Smooth muscle cell of the umbilical artery (primary cell): ENCODE data around the gene PPP1R1A. TPM values are rescaled to one million over a fixed set of nuclear protein-coding genes. Genes with fewer than 3 reads are reported as not detected.

Experiments
- total RNA-seq: library from RNA; depleted of rRNA; stranded (reverse); fragments of >200 nt; gene quantifications from 2 replicates; pipeline ENCODE4 v1.2.3, GENCODE V29; 2014

PPP1R1A gene
- not detected in 2 replicates for total RNA-seq

GRCh38 chr12:54588110-54588889 lies at the start of gene PPP1R1A:
Gene PPP1R1A, minus strand, starts transcription at chr12:54588659. Its CDS starts 171 bp downstream, at chr12:54588488.

DNA sequence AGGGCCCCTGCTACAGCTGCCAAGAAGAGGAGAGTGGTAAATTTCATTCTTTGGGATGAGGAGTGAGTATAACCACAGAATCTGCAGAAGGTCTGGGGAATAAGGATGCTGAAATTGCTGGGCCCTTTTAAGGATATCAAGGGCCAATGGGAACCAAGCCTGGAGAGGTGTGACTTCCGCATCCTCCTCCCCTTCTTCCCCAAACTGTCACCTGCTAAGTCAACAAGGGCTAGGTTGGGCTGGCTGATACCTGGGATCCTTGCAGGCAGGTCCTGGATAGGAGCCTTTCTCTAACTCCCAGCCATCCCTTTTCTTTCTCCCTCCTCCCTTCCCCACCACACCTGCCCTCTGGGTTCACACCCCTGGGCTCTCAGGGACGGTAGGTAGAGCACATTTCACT lies 46.3 kb upstream of the PPP1R1A start, which contains the start of gene LACRT:
Gene LACRT (minus strand): TSS at position 101 of the 400 bp plus-strand sequence. CDS start 54 bp downstream, at position 47.

Other genes with a start within 250 kb of the PPP1R1A start
- gene GPR84, start 224.2 kb downstream of the PPP1R1A start, total RNA-seq, result 0.05 TPM in 1 of 2 replicates, not detected in the other
- gene ZNF385A, start 203.9 kb downstream of the PPP1R1A start, total RNA-seq, result 1.5 and 2.6 TPM in 2 replicates
- 496 and 868 TPM in 2 replicates for gene ITGA5, start 169.4 kb downstream of the PPP1R1A start, total RNA-seq
- gene GTSF1, start 115.1 kb downstream of the PPP1R1A start, total RNA-seq, result not detected in 2 replicates
- gene NCKAP1L, start 90.9 kb downstream of the PPP1R1A start, total RNA-seq, result not detected in 2 replicates
- gene PDE1B, start 39.1 kb downstream of the PPP1R1A start, total RNA-seq, result not detected in 2 replicates
- not detected in 2 replicates for gene LACRT, start 46.2 kb upstream of the PPP1R1A start, total RNA-seq
- not detected in 2 replicates for gene DCD, start 59.7 kb upstream of the PPP1R1A start, total RNA-seq